ENCODE results near the gene SAMD5. TPM values are rescaled to one million over a fixed set of nuclear protein-coding genes. Genes with fewer than 3 reads are reported as not detected.
A peak's percentile ranks its signal among the peaks of the same experiment; 100 is the strongest.

Gene SAMD5
- not detected for total RNA-seq

GRCh38 chr6:147508042-147508865 lies at the start of gene SAMD5:
TSS of gene SAMD5 (plus strand) at chr6:147508690. CDS start at chr6:147508929, 239 bp downstream.
- DNase-seq (ENCODE audit: low read depth in 2 of 3, low spot score in 2 of 3): peak in 2 of 3 donors; percentile 14 to 36

GRCh38 chr6:147459780-147460179 lies 48.7 kb upstream of the SAMD5 start:
- no peak for DNase-seq (ENCODE audit: low read depth in 2 of 3, low spot score in 2 of 3)

- DNase-seq (ENCODE audit: low read depth in 2 of 3, low spot score in 2 of 3): no peak
Observed at GRCh38 chr6:147463651-147464050, 44.8 kb upstream of the SAMD5 start.

- peak in 1 of 3 donors; percentile 14 for DNase-seq (ENCODE audit: low read depth in 2 of 3, low spot score in 2 of 3)
Observed at GRCh38 chr6:147467428-147467827, 41.1 kb upstream of the SAMD5 start.

- peak in 1 of 3 donors; percentile 42 for DNase-seq (ENCODE audit: low read depth in 2 of 3, low spot score in 2 of 3)
Observed at GRCh38 chr6:147467886-147468285, 40.6 kb upstream of the SAMD5 start.

GRCh38 chr6:147468634-147469033 lies 39.9 kb upstream of the SAMD5 start:
- no peak for DNase-seq (ENCODE audit: low read depth in 2 of 3, low spot score in 2 of 3)

GRCh38 chr6:147479857-147480256 lies 28.6 kb upstream of the SAMD5 start:
- no peak for DNase-seq (ENCODE audit: low read depth in 2 of 3, low spot score in 2 of 3)

GRCh38 chr6:147486683-147487082 lies 21.8 kb upstream of the SAMD5 start:
- no peak for DNase-seq (ENCODE audit: low read depth in 2 of 3, low spot score in 2 of 3)

- no peak for DNase-seq (ENCODE audit: low read depth in 2 of 3, low spot score in 2 of 3)
Observed at GRCh38 chr6:147497472-147497871, 11.0 kb upstream of the SAMD5 start.

- DNase-seq (ENCODE audit: low read depth in 2 of 3, low spot score in 2 of 3): no peak
Observed at GRCh38 chr6:147503587-147503986, 4.9 kb upstream of the SAMD5 start.

- DNase-seq (ENCODE audit: low read depth in 2 of 3, low spot score in 2 of 3): no peak
Observed at GRCh38 chr6:147504848-147505247, 3.6 kb upstream of the SAMD5 start.

- peak in 2 of 3 donors; percentile 53 to 64 for DNase-seq (ENCODE audit: low read depth in 2 of 3, low spot score in 2 of 3)
Observed at GRCh38 chr6:147506704-147507114, 1.8 kb upstream of the SAMD5 start.

GRCh38 chr6:147507162-147508041 lies 1.1 kb upstream of the SAMD5 start:
- DNase-seq (ENCODE audit: low read depth in 2 of 3, low spot score in 2 of 3): peak in 1 of 3 donors; percentile 10

GRCh38 chr6:147508866-147509608 lies 547 bp downstream of the SAMD5 start:
- no peak for DNase-seq (ENCODE audit: low read depth in 2 of 3, low spot score in 2 of 3)

GRCh38 chr6:147509891-147510290 lies 1.4 kb downstream of the SAMD5 start:
- DNase-seq (ENCODE audit: low read depth in 2 of 3, low spot score in 2 of 3): no peak

- no peak for DNase-seq (ENCODE audit: low read depth in 2 of 3, low spot score in 2 of 3)
Observed at GRCh38 chr6:147510929-147511590, 2.6 kb downstream of the SAMD5 start.

- no peak for DNase-seq (ENCODE audit: low read depth in 2 of 3, low spot score in 2 of 3)
Observed at GRCh38 chr6:147514831-147515230, 6.3 kb downstream of the SAMD5 start.

GRCh38 chr6:147515327-147515726 lies 6.8 kb downstream of the SAMD5 start:
- no peak for DNase-seq (ENCODE audit: low read depth in 2 of 3, low spot score in 2 of 3)

- no peak for DNase-seq (ENCODE audit: low read depth in 2 of 3, low spot score in 2 of 3)
Observed at GRCh38 chr6:147522597-147522996, 14.1 kb downstream of the SAMD5 start.

GRCh38 chr6:147525519-147526209 lies 17.2 kb downstream of the SAMD5 start:
- DNase-seq (ENCODE audit: low read depth in 2 of 3, low spot score in 2 of 3): no peak

Measured in hematopoietic multipotent progenitor cell (in vitro differentiated cells).